GM12891 (cell line): ENCODE results near the gene RPL28.

Source experiments
- PAX5 ChIP-seq: IDR thresholded peaks from 2 replicates; pipeline ENCODE4 v1.6.1; 2011; ENCODE audit warnings: low read length, moderate library complexity, mild to moderate bottlenecking; ENCODE audit not compliant: insufficient read depth, severe bottlenecking
- POLR2A ChIP-seq: IDR thresholded peaks from 2 replicates; pipeline ENCODE4 v1.6.1; 2011; ENCODE audit warnings: low read depth, low read length, control low read depth
- POLR2AphosphoS5 ChIP-seq: IDR thresholded peaks from 2 replicates; pipeline ENCODE4 v1.6.1; 2011; ENCODE audit warnings: low read depth, low read length, control low read depth
- TAF1 ChIP-seq: IDR thresholded peaks from 2 replicates; pipeline ENCODE4 v1.6.1; 2011; ENCODE audit warnings: low read depth, low read length, control low read depth

GRCh38 chr19:55360902-55361301, 24.8 kb upstream of the RPL28 start:
- TF ChIP-seq POLR2A (no peak), TAF1 (no peak), POLR2AphosphoS5 (no peak), PAX5 (no peak)
